Lower lobe of right lung (tissue), 2 donors: ENCODE data around the gene HRG. TPM values are rescaled to one million over a fixed set of nuclear protein-coding genes. Genes with fewer than 3 reads are reported as not detected.

ENCODE experiments used
- ATAC-seq, 2 donors: fragments of 200-7000 bp; cut with Tn5 transposase; one replicate each; pipeline ENCODE4 v1.9.1; 2020 to 2022; ENCODE audit warnings: mild to moderate bottlenecking in 2 of 2, moderate library complexity in 2 of 2
- DNase-seq: peaks from one replicate; pipeline ENCODE4 v3.0.0-alpha.2; 2020
- H3K27ac ChIP-seq: fragments of 200-600 bp; one replicate; pipeline ENCODE4 v1.8.0; 2022
- H3K27me3 ChIP-seq: fragments of 200-600 bp; one replicate; pipeline ENCODE4 v1.8.0; 2022; ENCODE audit warnings: low read depth
- H3K36me3 ChIP-seq: fragments of 200-600 bp; one replicate; pipeline ENCODE4 v1.8.0; 2022; ENCODE audit warnings: mild to moderate bottlenecking
- H3K4me1 ChIP-seq: fragments of 200-600 bp; one replicate; pipeline ENCODE4 v1.8.0; 2022
- H3K4me3 ChIP-seq: fragments of 200-600 bp; one replicate; pipeline ENCODE4 v1.8.0; 2022; ENCODE audit warnings: mild to moderate bottlenecking
- H3K9me3 ChIP-seq: fragments of 200-600 bp; one replicate; pipeline ENCODE4 v1.8.0; 2022
- CTCF ChIP-seq: fragments of 200-600 bp; IDR thresholded peaks from one replicate; pipeline ENCODE4 v1.8.0; 2022; ENCODE audit warnings: antibody characterized with exemption, mild to moderate bottlenecking
- intact Hi-C: fragments of 100-400 bp; cut with DNase I; formaldehyde crosslinking; loops from one replicate; pipeline ENCODE4 v1.11.0; 2022
- total RNA-seq: library from RNA; stranded (reverse); fragmentation: NEBNext Ultra II Directional; extraction: Animal tissue kit (Norgen Biotek cat#: 25700); gene quantifications from one replicate; pipeline ENCODE4 v1.2.1, GENCODE V29; 2021
- donor health status: DM: no; HTN: yes; CAD: no; lungs with severe emphysema.

The HRG gene
- total RNA-seq, 1 donor from 2014 or later: not detected

DNA sequence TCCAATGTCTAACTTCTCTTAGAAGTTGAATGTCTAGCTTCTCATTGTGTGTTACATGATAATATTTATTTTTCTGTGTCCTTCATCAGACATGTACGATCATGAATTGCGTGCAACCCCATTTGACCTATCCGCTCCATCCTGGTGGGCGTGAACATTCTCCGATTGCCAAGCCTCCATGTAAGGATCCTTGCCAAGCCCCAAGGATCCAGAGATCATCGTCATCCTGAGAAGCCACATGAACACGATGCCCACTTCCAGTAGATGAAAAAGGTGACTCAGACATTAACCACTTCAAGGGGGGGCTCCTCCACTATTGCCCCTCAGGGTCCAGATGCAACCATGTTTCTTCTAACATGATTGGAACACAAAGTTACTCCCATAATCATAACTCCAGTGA is 25.9 kb downstream of the HRG start:
- Histone ChIP-seq H3K4me3 (no peak overlapping the region), H3K9me3 (no peaks in the 10 kb centered on the region), H3K4me1 (no peaks in the 10 kb centered on the region), H3K27ac (no peak overlapping the region), H3K27me3 (no peaks in the 10 kb centered on the region), H3K36me3 (no peaks in the 10 kb centered on the region)
- no peak for ATAC-seq
- intact Hi-C loops: no loop called here
- no peak for DNase-seq
- no peak for TF ChIP-seq CTCF

- Histone ChIP-seq H3K36me3 (no peaks in the 10 kb centered on the region), H3K27me3 (no peaks in the 10 kb centered on the region), H3K9me3 (no peaks in the 10 kb centered on the region), H3K4me1 (no peaks in the 10 kb centered on the region), H3K27ac (no peak overlapping the region), H3K4me3 (no peak overlapping the region)
- ATAC-seq (peak in 1 of 2 donors; percentile 47), DNase-seq (no peak)
- no peak for TF ChIP-seq CTCF
- intact Hi-C loops: no loop called here
Observed at GRCh38 chr3:186693843-186694242, 28.0 kb downstream of the HRG start.

DNA sequence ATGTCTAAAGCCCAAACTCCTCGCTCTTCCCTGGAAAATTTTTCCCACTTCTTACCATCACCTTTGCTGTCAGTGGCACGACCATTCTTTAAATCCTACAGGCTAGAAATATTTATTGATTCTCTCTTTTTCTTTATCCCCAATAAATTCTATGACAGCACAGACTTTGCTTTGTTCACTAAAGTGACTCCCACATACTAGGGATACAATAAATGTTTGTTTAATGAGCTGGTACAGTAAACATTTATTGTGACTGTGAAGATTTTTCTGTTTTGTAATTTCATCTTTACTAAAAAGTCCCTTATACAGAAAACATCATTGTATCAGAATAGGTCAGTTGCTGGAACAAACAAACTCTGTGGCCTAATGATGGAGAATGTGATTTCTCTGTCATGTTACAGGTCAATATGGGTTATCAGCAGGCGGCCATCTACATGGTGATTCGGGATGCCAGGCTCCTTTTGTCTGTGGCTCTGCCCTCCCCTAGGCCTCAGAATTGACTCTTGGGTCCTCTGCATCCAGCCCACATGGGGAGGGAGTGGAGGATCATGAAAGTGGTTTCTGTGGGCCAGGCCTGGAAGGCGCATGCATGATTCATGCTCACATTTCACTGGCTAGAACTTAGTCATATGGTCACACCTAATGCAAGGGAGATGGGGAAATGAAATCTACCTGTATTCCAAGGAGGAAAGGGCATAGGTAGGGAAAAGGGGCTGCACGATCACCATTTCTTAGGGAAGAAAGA is 28.6 kb downstream of the HRG start:
- no peak for DNase-seq
- TF ChIP-seq CTCF: no peak
- H3K27me3 ChIP-seq: no peaks in the 10 kb centered on the region
- intact Hi-C loops: no loop called here
- H3K4me3 ChIP-seq: no peak overlapping the region
- no peaks in the 10 kb centered on the region for H3K4me1 ChIP-seq
- no peaks in the 10 kb centered on the region for H3K36me3 ChIP-seq
- H3K9me3 ChIP-seq: no peaks in the 10 kb centered on the region
- H3K27ac ChIP-seq: no peak overlapping the region
- no peak for ATAC-seq

DNA sequence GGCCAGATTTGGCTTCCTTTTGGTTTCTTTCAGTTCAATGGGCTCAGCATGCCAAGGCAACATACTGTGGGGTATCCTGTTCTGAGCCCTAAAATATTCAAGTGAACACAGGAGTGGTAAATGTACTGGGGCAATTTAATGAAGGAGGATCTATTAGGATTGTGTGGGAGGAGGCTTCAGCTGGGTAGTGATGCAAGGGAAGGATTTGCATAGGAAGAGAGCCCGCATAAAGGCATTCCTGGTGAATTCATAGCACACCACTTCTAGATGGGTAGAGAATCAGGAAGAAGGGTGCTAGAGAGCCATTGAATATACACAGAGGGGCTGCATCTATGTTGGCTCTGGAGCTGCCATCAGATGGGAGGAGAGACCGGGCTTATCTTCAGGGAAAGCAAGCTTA is 30.7 kb downstream of the HRG start:
- H3K27me3 ChIP-seq: no peaks in the 10 kb centered on the region
- H3K4me3 ChIP-seq: no peak overlapping the region
- H3K4me1 ChIP-seq: no peaks in the 10 kb centered on the region
- H3K9me3 ChIP-seq: no peaks in the 10 kb centered on the region
- no peak for TF ChIP-seq CTCF
- H3K27ac ChIP-seq: no peak overlapping the region
- intact Hi-C loops: no loop called here
- DNase-seq (no peak), ATAC-seq (no peak)
- H3K36me3 ChIP-seq: no peaks in the 10 kb centered on the region

DNA sequence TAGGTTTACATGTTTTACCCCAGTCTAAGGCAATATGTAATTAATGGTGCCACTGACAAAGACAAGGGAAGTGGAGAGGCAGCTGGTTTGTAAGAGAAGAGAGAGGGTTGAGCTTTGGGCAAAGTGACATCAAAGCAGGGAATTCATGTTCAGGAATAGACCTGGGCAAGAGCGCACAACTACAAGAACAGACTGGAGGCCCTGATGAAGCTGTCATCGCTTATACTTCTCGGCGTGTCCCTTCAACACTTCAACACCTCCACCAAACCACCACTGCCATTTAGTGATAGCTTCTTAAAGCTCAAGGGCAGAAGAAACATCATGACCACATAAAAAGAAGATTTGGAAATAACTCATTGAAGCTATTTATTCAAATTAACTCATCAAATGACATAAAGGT is 31.7 kb downstream of the HRG start:
- Histone ChIP-seq H3K4me1 (no peaks in the 10 kb centered on the region), H3K36me3 (no peaks in the 10 kb centered on the region), H3K9me3 (no peaks in the 10 kb centered on the region), H3K27ac (no peak overlapping the region), H3K4me3 (no peak overlapping the region), H3K27me3 (no peaks in the 10 kb centered on the region)
- intact Hi-C loops: no loop called here
- no peak for DNase-seq
- no peak for ATAC-seq
- no peak for TF ChIP-seq CTCF
